ENCODE measurements around the gene GPRIN1. TPM values are rescaled to one million over a fixed set of nuclear protein-coding genes. Genes with fewer than 3 reads are reported as not detected.

GPRIN1 gene
- polyA plus RNA-seq, 1 of the 3 experiments (the other 2 are of a cell fraction), result 6.6 TPM

DNA sequence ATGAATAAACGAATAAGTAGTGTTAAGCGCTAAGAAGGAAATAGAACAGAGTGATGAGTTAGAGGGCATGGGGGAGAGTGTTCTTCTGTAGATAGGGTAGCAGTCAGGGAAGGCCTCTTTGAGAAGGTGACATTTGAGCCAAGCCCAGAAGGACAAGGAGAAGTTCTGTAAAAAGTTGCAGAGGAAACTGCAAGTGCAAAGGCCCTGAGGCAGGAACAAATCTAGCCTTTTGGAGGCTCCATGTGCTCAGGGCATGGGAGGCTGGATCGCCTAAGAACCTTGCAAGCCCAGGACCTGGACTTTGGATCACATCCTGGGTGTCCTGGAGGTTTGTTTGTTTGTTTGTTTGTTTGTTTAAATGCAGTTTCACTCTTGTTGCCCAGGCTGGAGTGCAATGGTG lies 28.5 kb upstream of the GPRIN1 start (continued):
- TF ChIP-seq PBX3 (IDR thresholded peaks at IDR 0.05), result no peak
- TF ChIP-seq, protein P1, sequence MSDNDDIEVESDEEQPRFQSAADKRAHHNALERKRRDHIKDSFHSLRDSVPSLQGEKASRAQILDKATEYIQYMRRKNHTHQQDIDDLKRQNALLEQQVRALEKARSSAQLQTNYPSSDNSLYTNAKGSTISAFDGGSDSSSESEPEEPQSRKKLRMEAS (IDR thresholded peaks at IDR 0.05; ENCODE audit: low read depth), result no peak

- TF ChIP-seq RAD21 (IDR thresholded peaks at IDR 0.05; ENCODE audit: low read length), result no peak
- TF ChIP-seq RCOR1 (IDR thresholded peaks at IDR 0.05; ENCODE audit: low read length), result no peak
- TF ChIP-seq POLR2AphosphoS5 (IDR thresholded peaks at IDR 0.05; ENCODE audit: low read depth, low read length), result no peak
- TF ChIP-seq RFX5 (IDR thresholded peaks at IDR 0.05; ENCODE audit: low read length), result no peak
- TF ChIP-seq SMC3 (IDR thresholded peaks at IDR 0.05; ENCODE audit: low read depth, low read length), result no peak
- TF ChIP-seq EZH2phosphoT487 (IDR thresholded peaks at IDR 0.05; ENCODE audit: borderline replicate concordance, low read depth), result no peak
- TF ChIP-seq, protein P1 (IDR thresholded peaks at IDR 0.05; ENCODE audit: low read depth), result no peak
- TF ChIP-seq JUND (IDR thresholded peaks at IDR 0.05), result no peak
- TF ChIP-seq CTCF (IDR thresholded peaks at IDR 0.05), result no peak
- TF ChIP-seq USF1 (IDR thresholded peaks at IDR 0.05; ENCODE audit: borderline replicate concordance, low read depth), result no peak
- no peak for TF ChIP-seq REST (IDR thresholded peaks at IDR 0.05; ENCODE audit: low read depth, low read length)
- no peak for TF ChIP-seq MEF2A (IDR thresholded peaks at IDR 0.05; ENCODE audit: borderline replicate concordance, low read depth)
- no peak for TF ChIP-seq NFIC (IDR thresholded peaks at IDR 0.05; ENCODE audit: borderline replicate concordance)
- no peak for TF ChIP-seq FOXJ3 (CRISPR knock-in tag; IDR thresholded peaks at IDR 0.05)
- TF ChIP-seq ZBTB33 (IDR thresholded peaks at IDR 0.05; ENCODE audit: borderline replicate concordance, low read depth), result no peak
- no peak overlapping the region for H3K4me2 ChIP-seq
- WGBS (ENCODE audit: low lambda C conversion rate), result 79% methylated on average over 4 of the region's 4 CpGs
- no peaks in the 10 kb centered on the region for H3K79me2 ChIP-seq (ENCODE audit: insufficient read depth)
- POLR2A ChIA-PET, result interaction anchor here (1.0 kb wide), 1 partner anchor 10 kb away, joined by 3 read pairs; the partner anchor contains the start of gene TSPAN17
- no peak overlapping the region for H3K27ac ChIP-seq (ENCODE audit: low read depth in 2 of 2, low read length in 1 of 2)
- CTCF ChIA-PET, result no interaction called here
- H3F3A ChIP-seq (replicated peaks; ENCODE audit: insufficient read depth), result no peaks in the 10 kb centered on the region
- no peak overlapping the region for H2AFZ ChIP-seq (ENCODE audit: low read depth)
- H4K20me1 ChIP-seq (ENCODE audit: insufficient read depth), result no peaks in the 10 kb centered on the region
- no peaks in the 10 kb centered on the region for H3K9me3 ChIP-seq
- H3K9ac ChIP-seq, result no peak overlapping the region
- H3K9me2 ChIP-seq, result no peaks in the 10 kb centered on the region
- DNase-seq, result no peak
- no peaks in the 10 kb centered on the region; a peak in 1 of 4 replicates for H3K4me1 ChIP-seq (ENCODE audit: control insufficient read depth in 1 of 2, insufficient read depth in 2 of 2, low read depth in 1 of 2, low read length in 1 of 2)
- no peaks in the 10 kb centered on the region for H3K36me3 ChIP-seq (replicated peaks in 1 of 2; ENCODE audit: control insufficient read depth in 1 of 2, insufficient read depth in 2 of 2, low read length in 1 of 2)
- peaks cover 18% of the 10 kb centered on the region; the same call in 1 of the 2 replicates for H3K27me3 ChIP-seq (ENCODE audit: insufficient read depth)
- H3K4me3 ChIP-seq (ENCODE audit: low read depth in 2 of 2, low read length in 1 of 2), result no peak overlapping the region
Observed at GRCh38 chr5:176637556-176637955, 27.6 kb upstream of the GPRIN1 start.
